Panc1 (cell line): ENCODE results near the gene DGCR8.

Source experiments
- POLR2AphosphoS5 ChIP-seq: IDR thresholded peaks from 2 replicates; pipeline ENCODE4 v1.6.1; 2012; ENCODE audit warnings: mild to moderate bottlenecking, low read depth, low read length, moderate library complexity
- SIN3A ChIP-seq: IDR thresholded peaks from 2 replicates; pipeline ENCODE4 v1.6.1; 2012; ENCODE audit warnings: low read depth, mild to moderate bottlenecking, low read length, moderate library complexity, borderline replicate concordance; ENCODE audit not compliant: insufficient read depth
- TCF7L2 ChIP-seq: IDR thresholded peaks from 2 replicates; pipeline ENCODE4 v1.6.1; 2011; ENCODE audit warnings: mild to moderate bottlenecking, low read depth, low read length, inconsistent platforms
- TF ChIP-seq, protein P1 (sequence below), 2 experiments: IDR thresholded peaks; 2 replicates each; pipeline ENCODE4 v1.6.1; 2011 to 2012; ENCODE audit warnings: low read depth in 2 of 2, control low read depth in 1 of 2, low read length in 1 of 2, mild to moderate bottlenecking in 1 of 2, moderate library complexity in 1 of 2; ENCODE audit not compliant: insufficient read depth in 1 of 2
- TF ChIP-seq, protein P2 (sequence below): fragments of 450-650 bp; IDR thresholded peaks from 2 replicates; pipeline ENCODE4 v1.5.1; 2017; ENCODE audit warnings: mild to moderate bottlenecking

DNA sequence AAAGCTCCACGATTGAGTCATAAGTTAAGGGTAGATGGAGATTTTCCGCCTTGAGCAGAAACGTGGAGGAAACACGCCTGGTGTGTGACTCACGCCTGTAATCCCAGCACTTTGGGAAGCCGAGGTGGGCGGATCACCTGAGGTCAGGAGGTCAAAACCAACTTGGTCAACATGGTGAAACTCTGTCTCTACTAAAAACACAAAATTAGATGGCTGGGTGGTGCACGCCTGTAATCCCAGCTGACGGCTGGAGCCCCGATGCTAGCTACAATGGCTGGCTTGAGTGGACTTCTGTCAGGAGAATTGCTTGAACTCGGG is 17.3 kb upstream of the DGCR8 start:
- TF ChIP-seq, protein P1, sequence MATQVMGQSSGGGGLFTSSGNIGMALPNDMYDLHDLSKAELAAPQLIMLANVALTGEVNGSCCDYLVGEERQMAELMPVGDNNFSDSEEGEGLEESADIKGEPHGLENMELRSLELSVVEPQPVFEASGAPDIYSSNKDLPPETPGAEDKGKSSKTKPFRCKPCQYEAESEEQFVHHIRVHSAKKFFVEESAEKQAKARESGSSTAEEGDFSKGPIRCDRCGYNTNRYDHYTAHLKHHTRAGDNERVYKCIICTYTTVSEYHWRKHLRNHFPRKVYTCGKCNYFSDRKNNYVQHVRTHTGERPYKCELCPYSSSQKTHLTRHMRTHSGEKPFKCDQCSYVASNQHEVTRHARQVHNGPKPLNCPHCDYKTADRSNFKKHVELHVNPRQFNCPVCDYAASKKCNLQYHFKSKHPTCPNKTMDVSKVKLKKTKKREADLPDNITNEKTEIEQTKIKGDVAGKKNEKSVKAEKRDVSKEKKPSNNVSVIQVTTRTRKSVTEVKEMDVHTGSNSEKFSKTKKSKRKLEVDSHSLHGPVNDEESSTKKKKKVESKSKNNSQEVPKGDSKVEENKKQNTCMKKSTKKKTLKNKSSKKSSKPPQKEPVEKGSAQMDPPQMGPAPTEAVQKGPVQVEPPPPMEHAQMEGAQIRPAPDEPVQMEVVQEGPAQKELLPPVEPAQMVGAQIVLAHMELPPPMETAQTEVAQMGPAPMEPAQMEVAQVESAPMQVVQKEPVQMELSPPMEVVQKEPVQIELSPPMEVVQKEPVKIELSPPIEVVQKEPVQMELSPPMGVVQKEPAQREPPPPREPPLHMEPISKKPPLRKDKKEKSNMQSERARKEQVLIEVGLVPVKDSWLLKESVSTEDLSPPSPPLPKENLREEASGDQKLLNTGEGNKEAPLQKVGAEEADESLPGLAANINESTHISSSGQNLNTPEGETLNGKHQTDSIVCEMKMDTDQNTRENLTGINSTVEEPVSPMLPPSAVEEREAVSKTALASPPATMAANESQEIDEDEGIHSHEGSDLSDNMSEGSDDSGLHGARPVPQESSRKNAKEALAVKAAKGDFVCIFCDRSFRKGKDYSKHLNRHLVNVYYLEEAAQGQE (IDR thresholded peaks at IDR 0.05; ENCODE audit: insufficient read depth in 1 of 2, low read depth in 2 of 2, low read length in 1 of 2) = no peak
- TF ChIP-seq, protein P2, sequence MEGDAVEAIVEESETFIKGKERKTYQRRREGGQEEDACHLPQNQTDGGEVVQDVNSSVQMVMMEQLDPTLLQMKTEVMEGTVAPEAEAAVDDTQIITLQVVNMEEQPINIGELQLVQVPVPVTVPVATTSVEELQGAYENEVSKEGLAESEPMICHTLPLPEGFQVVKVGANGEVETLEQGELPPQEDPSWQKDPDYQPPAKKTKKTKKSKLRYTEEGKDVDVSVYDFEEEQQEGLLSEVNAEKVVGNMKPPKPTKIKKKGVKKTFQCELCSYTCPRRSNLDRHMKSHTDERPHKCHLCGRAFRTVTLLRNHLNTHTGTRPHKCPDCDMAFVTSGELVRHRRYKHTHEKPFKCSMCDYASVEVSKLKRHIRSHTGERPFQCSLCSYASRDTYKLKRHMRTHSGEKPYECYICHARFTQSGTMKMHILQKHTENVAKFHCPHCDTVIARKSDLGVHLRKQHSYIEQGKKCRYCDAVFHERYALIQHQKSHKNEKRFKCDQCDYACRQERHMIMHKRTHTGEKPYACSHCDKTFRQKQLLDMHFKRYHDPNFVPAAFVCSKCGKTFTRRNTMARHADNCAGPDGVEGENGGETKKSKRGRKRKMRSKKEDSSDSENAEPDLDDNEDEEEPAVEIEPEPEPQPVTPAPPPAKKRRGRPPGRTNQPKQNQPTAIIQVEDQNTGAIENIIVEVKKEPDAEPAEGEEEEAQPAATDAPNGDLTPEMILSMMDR = no peak
- TF ChIP-seq SIN3A = no peak
- TF ChIP-seq POLR2AphosphoS5 = no peak
- TF ChIP-seq TCF7L2 = no peak
